ENCODE results near the gene CRCP.
"Not testable (repeated sequence)": the region's sequence is repeated elsewhere in the genome, so short reads cannot be mapped to it uniquely, and the experiment has no call there.

The CRCP gene

DNA sequence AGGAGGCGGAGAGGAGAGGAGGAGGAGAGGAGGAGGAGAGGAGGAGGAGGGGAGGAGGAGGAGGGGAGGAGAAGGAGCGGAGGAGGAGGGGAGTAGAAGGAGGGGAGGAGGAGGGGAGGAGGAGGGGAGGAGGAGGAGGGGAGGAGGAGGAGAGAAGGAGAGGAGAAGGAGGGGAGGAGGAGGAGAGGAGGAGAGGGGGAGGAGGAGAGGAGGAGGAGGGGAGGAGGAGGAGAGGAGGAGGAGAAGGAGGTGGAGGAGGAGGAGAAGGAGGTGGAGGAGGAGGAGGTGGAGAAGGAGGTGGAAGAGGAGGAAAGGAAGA is 15.5 kb upstream of the CRCP start:
- H3K27ac Mint-ChIP-seq, result no peak overlapping the region
- peaks cover 11% of the 10 kb centered on the region for H3K4me1 Mint-ChIP-seq (ENCODE audit: low read depth)
- H3K4me3 Mint-ChIP-seq, result no peak overlapping the region
- no peaks in the 10 kb centered on the region for H3K27me3 Mint-ChIP-seq
- no peaks in the 10 kb centered on the region for H3K36me3 Mint-ChIP-seq (ENCODE audit: low read depth)
- no peaks in the 10 kb centered on the region for H3K9me3 Mint-ChIP-seq

DNA sequence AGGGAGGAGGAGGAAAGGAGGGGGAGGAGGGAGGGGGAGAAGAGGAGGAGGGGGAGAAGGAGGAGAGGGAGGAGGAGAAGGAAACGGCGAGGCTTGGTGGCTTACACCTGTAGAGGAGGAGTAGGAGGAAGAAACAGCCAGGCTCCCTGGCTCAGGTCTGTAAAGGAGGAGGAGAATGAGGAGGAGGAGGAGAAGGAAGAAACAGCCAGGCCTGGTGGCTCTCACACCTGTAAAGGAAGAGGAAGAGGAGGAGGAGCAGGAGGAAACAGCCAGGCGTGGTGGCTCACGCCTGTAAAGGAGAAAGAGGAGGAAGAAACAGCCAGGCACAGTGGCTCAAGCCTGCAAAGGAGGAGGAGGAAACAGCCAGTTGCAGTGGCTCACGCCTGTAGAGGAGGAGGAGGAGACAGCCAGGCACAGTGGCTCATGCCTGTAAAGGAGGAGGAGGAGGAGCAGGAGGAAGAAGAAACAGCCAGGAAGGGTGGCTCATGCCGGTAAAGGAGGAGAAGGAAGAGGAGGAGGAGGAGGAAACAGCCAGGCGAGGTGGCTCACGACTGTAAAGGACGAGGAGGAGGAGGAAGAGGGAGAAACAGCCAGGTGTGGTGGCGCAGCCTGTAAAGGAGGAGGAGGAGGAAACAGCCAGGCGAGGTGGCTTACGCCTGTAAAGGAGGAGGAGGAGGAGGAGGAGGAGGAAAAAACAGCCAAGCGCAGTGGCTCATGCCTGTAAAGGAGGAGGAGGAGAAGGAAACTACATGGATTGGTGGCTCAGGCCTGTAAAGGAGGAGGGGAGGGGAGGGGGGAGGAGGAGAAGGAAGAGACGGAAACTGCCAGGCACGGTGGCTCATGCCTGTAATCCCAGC is 14.9 kb upstream of the CRCP start:
- H3K4me1 Mint-ChIP-seq (ENCODE audit: low read depth), result peaks cover 11% of the 10 kb centered on the region
- no peaks in the 10 kb centered on the region for H3K9me3 Mint-ChIP-seq
- peak overlapping the region; percentile 86 for H3K27ac Mint-ChIP-seq
- H3K27me3 Mint-ChIP-seq, result no peaks in the 10 kb centered on the region
- no peaks in the 10 kb centered on the region for H3K36me3 Mint-ChIP-seq (ENCODE audit: low read depth)
- peak overlapping the region; percentile 77 for H3K4me3 Mint-ChIP-seq

GRCh38 chr7:66100408-66101050 is 14.1 kb upstream of the CRCP start:
- Mint-ChIP-seq H3K36me3 (ENCODE audit: low read depth) (no peaks in the 10 kb centered on the region), H3K9me3 (no peaks in the 10 kb centered on the region), H3K27me3 (no peaks in the 10 kb centered on the region), H3K4me1 (ENCODE audit: low read depth) (peaks cover 11% of the 10 kb centered on the region), H3K27ac (peak overlapping the region; percentile 86), H3K4me3 (peak overlapping the region; percentile 77)

- H3K4me3 Mint-ChIP-seq; H3K9me3 Mint-ChIP-seq; H3K27me3 Mint-ChIP-seq; H3K36me3 Mint-ChIP-seq (ENCODE audit: low read depth); H3K27ac Mint-ChIP-seq: not testable (repeated sequence)
- peaks cover 11% of the 10 kb centered on the region for H3K4me1 Mint-ChIP-seq (ENCODE audit: low read depth)
Observed at GRCh38 chr7:66102168-66102567, 12.5 kb upstream of the CRCP start.

DNA sequence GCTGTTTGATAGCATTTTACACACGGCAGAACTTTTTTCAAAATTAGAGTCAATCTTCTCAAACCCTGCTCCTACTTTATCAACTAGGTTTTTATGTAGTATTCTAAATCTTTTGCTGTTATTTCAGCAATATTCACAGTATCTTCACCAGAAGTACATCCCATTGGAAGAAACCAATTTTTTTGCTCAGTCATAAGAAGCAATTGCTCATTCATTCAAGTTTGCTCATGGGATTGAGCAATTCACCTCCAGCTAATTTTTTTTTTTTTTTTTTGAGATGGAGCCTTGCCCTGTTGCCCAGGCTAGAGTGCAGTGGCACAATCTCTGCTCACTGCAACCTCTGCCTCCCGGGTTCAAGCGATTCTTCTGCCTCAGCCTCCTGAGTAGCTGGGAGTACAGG is 10.7 kb upstream of the CRCP start:
- H3K4me3 Mint-ChIP-seq; H3K27ac Mint-ChIP-seq; H3K9me3 Mint-ChIP-seq; H3K27me3 Mint-ChIP-seq; H3K36me3 Mint-ChIP-seq (ENCODE audit: low read depth): not testable (repeated sequence)
- H3K4me1 Mint-ChIP-seq (ENCODE audit: low read depth), result peaks cover 11% of the 10 kb centered on the region

DNA sequence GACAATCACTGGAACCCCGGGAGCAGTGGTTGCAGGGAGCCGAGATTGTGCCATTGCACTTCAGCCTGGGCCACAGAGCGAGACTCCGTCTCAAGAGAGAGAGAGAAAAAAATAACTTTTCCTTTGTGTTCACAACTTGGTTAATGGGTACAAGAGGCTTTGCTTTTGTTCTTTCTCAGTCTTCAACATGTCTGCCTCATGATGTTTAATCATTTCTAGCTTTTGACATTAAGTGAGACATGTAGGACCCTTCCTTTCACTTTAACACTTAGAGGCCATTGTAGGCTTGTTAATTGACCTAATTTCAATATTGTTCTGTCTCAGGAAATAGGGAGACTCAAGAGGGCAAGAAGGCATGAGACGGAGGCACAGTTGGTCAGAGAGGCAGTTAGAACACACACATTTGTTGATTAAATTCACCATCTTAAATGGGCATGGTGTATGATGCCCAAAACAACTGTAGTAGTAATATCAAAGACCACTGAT is 9.3 kb upstream of the CRCP start:
- H3K36me3 Mint-ChIP-seq (ENCODE audit: low read depth), result no peaks in the 10 kb centered on the region
- H3K27me3 Mint-ChIP-seq, result no peaks in the 10 kb centered on the region
- H3K9me3 Mint-ChIP-seq, result no peaks in the 10 kb centered on the region
- no peak overlapping the region for H3K4me3 Mint-ChIP-seq
- H3K27ac Mint-ChIP-seq, result no peak overlapping the region
- H3K4me1 Mint-ChIP-seq (ENCODE audit: low read depth), result peaks cover 1% of the 10 kb centered on the region

DNA sequence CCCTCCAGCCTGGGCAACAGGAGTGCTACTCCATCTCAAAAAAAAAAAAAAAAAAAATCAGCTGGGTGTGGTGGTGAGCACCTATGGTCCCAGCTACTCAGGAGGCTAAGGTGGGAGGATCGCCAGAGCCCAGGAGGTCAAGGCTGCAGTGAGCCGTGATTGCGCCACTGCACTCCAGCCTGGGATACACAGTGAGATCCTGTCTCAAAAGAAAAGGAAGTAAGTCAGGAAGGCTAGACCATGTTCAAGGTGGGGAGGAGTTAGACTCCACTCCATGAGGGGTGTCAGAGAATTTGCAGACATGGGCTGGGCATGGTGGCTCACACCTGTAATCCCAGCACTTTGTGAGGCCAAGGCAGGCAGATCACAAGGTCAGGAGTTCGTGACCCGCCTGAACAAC is 6.2 kb upstream of the CRCP start:
- not testable (repeated sequence) for H3K4me3 Mint-ChIP-seq; H3K9me3 Mint-ChIP-seq; H3K36me3 Mint-ChIP-seq (ENCODE audit: low read depth); H3K4me1 Mint-ChIP-seq (ENCODE audit: low read depth); H3K27ac Mint-ChIP-seq; H3K27me3 Mint-ChIP-seq

DNA sequence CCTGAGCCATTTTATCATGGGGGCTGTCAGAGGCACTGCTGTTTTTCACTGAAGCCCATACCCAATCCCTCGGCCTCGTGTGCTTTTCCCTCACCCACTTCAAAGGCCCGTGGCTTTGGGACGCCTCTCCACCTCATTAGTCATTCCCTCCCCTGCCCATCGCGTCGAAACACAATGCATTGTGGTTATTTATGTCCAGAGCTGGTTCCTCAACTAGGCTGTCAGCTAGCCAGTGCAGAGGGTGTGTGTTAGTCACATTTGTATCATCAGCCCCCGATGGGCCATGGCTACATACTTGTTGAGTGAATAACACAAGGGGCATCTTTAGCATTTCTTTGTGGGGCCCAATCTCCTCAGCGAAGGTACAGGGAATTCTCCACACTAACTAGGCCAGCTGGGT is 3.8 kb upstream of the CRCP start:
- Mint-ChIP-seq H3K27me3 (no peaks in the 10 kb centered on the region), H3K36me3 (ENCODE audit: low read depth) (peaks cover 6% of the 10 kb centered on the region), H3K4me1 (ENCODE audit: low read depth) (peaks cover 20% of the 10 kb centered on the region), H3K9me3 (no peaks in the 10 kb centered on the region), H3K27ac (no peak overlapping the region), H3K4me3 (no peak overlapping the region)

DNA sequence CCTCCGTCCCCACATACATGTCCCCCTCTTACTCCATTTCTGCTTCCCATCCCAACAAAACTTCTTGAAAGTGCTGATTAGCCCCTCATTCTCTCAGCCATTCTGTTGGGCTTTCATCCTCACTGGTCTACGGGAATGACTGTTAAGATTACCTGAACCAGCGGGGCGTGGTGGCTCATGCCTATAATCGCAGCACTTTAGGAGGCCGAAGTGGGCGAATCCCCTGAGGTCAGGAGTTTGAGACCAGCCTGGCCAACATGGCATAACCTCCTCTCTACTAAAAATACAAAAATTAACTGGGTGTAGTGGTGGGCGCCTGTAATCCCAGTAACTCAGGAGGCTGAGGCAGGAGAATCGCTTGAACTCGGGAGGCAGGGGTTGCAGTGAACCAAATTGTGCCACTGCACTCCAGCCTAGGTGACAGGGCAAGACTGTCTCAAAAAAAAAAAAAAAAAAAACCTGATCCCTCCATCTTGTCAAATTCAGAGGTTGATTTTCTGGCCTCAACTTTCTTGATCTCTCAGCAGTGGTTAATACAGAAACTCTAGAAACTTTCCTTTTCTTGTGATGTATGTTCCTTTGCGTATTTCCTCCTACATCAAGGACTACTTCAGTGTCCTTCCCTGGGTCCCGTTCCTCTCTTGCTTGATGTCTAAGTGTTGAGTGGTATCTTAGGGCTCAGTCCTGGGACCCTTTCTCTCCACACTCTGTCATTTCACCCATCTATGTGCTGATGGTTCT is 2.2 kb downstream of the CRCP start:
- H3K4me1 Mint-ChIP-seq (ENCODE audit: low read depth), result peaks cover 61% of the 10 kb centered on the region
- peaks cover 37% of the 10 kb centered on the region for H3K36me3 Mint-ChIP-seq (ENCODE audit: low read depth)
- not testable (repeated sequence) for H3K9me3 Mint-ChIP-seq, H3K27me3 Mint-ChIP-seq
- H3K27ac Mint-ChIP-seq, result peak overlapping the region; percentile 90
- H3K4me3 Mint-ChIP-seq, result peak overlapping the region; percentile 100

GRCh38 chr7:66118603-66119002 is 4.0 kb downstream of the CRCP start:
- no peak overlapping the region for H3K27ac Mint-ChIP-seq
- peaks cover 73% of the 10 kb centered on the region for H3K4me1 Mint-ChIP-seq (ENCODE audit: low read depth)
- no peaks in the 10 kb centered on the region for H3K9me3 Mint-ChIP-seq
- H3K36me3 Mint-ChIP-seq (ENCODE audit: low read depth), result peaks cover 41% of the 10 kb centered on the region
- H3K27me3 Mint-ChIP-seq, result no peaks in the 10 kb centered on the region
- H3K4me3 Mint-ChIP-seq, result peak overlapping the region; percentile 40

- Mint-ChIP-seq H3K27ac (peak overlapping the region; percentile 66), H3K4me1 (ENCODE audit: low read depth) (peaks cover 71% of the 10 kb centered on the region), H3K27me3 (no peaks in the 10 kb centered on the region), H3K36me3 (ENCODE audit: low read depth) (peaks cover 42% of the 10 kb centered on the region), H3K4me3 (no peak overlapping the region), H3K9me3 (no peaks in the 10 kb centered on the region)
Observed at GRCh38 chr7:66119245-66119850, 4.7 kb downstream of the CRCP start.

DNA sequence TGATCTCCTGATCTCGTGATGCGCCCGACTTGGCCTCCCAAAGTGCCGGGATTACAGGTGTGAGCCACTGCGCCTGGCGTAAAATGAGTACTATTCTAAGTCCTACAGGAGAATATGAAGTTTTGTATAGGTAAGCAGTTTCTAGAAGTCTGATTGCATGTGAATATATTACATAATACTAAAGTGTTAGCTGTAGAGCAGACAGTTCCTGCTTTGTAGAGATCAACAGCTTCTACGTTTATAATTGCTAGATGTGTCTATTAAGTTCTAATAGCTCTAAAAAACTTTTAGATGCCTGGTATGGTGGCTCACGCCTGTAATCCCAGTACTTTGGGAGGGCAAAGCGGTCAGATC is 8.5 kb downstream of the CRCP start:
- Mint-ChIP-seq H3K4me3 (no peak overlapping the region), H3K27ac (no peak overlapping the region), H3K4me1 (ENCODE audit: low read depth) (peaks cover 67% of the 10 kb centered on the region), H3K36me3 (ENCODE audit: low read depth) (peaks cover 36% of the 10 kb centered on the region), H3K9me3 (no peaks in the 10 kb centered on the region), H3K27me3 (no peaks in the 10 kb centered on the region)

DNA sequence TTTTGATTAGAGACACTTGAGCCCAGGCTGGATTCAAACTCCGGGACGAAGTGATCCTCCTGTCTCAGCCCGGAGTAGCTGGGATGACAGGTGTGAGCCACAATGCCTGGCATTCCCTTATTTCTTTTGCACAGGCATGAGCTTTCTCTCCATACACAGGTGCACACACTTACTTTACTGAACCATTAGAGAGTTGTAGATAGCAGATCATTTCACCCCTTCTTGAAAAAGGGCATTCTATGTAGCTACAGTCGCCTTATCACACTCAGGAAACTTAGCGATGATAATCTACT is 9.9 kb downstream of the CRCP start:
- peaks cover 26% of the 10 kb centered on the region for H3K36me3 Mint-ChIP-seq (ENCODE audit: low read depth)
- not testable (repeated sequence) for H3K27me3 Mint-ChIP-seq, H3K9me3 Mint-ChIP-seq, H3K4me3 Mint-ChIP-seq
- H3K4me1 Mint-ChIP-seq (ENCODE audit: low read depth), result peaks cover 54% of the 10 kb centered on the region
- H3K27ac Mint-ChIP-seq, result peak overlapping the region; percentile 21

DNA sequence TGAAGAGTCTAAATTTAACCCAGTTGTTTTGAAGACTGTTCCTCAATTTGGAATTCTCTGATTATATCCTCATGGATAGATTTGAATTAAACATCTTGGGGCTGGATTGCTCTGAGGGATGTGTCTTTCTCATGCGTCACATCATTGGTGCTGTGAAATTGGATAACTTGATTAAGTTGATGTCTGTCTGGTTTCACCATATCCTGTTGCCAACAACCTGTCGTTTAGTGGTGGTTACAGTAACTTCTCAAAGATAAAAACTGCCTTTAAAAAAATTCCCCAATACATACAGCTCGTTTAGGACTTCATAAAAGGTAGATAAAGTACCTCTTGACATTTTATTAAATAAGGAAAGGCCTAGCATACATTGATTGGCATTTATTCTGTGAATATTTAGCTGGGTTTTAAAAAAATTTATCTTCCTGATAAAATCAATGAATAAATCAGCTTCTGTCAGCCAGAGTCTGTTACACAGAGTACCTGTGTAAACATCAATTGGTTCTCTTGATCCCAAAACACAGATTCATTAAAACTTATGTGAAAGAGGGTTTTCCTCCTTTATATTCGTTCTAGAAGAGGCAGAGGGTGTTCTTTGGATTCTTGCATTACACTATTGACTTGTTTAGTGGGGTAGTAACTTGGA is 10.5 kb downstream of the CRCP start:
- Mint-ChIP-seq H3K4me1 (ENCODE audit: low read depth) (peaks cover 52% of the 10 kb centered on the region), H3K9me3 (no peaks in the 10 kb centered on the region), H3K4me3 (no peak overlapping the region), H3K27ac (peak overlapping the region; percentile 21), H3K36me3 (ENCODE audit: low read depth) (peaks cover 27% of the 10 kb centered on the region), H3K27me3 (no peaks in the 10 kb centered on the region)
